Hepatocyte (in vitro differentiated cells): ENCODE measurements around the gene UBE2E1.

ENCODE experiments used
- EZH2 ChIP-seq: fragments of 200-600 bp; sonication (generic); IDR thresholded peaks from 2 replicates; pipeline ENCODE4 v1.6.1; 2016; ENCODE audit warnings: antibody characterized with exemption, mild to moderate bottlenecking, borderline replicate concordance
- TF ChIP-seq, protein P1 (sequence below): fragments of 200-600 bp; sonication (generic); IDR thresholded peaks from 2 replicates; pipeline ENCODE4 v1.5.1; 2016; ENCODE audit warnings: antibody characterized with exemption, mild to moderate bottlenecking; ENCODE audit not compliant: poor library complexity

DNA sequence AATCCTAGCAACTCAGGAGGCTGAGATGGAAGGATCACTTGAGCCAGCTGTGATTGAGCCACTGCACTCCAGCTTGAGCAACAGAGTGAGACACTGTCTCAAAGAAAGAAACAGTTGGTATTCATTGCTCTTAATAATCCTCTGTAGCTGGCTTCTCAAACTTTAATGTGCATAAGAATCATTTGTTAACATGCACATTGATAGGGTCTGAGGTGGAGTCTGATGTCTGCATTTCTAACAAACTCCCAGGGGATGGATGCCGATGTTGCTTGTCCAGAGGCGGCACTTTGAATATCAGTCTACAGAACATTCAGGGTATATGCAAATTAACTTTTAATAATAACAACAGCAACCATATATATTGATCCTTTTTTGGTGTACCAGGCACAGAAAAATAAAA, 71.2 kb downstream of the UBE2E1 start:
- TF ChIP-seq, protein P1, sequence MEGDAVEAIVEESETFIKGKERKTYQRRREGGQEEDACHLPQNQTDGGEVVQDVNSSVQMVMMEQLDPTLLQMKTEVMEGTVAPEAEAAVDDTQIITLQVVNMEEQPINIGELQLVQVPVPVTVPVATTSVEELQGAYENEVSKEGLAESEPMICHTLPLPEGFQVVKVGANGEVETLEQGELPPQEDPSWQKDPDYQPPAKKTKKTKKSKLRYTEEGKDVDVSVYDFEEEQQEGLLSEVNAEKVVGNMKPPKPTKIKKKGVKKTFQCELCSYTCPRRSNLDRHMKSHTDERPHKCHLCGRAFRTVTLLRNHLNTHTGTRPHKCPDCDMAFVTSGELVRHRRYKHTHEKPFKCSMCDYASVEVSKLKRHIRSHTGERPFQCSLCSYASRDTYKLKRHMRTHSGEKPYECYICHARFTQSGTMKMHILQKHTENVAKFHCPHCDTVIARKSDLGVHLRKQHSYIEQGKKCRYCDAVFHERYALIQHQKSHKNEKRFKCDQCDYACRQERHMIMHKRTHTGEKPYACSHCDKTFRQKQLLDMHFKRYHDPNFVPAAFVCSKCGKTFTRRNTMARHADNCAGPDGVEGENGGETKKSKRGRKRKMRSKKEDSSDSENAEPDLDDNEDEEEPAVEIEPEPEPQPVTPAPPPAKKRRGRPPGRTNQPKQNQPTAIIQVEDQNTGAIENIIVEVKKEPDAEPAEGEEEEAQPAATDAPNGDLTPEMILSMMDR = no peak
- no peak for TF ChIP-seq EZH2
